Measurements from ENCODE around the gene LRCH1. TPM values are rescaled to one million over a fixed set of nuclear protein-coding genes. Genes with fewer than 3 reads are reported as not detected.

Gene LRCH1
- total RNA-seq, 1 experiment from 2014 or later, result 3.2 TPM

GRCh38 chr13:46562581-46562980 is 9.6 kb downstream of the LRCH1 start:
- no peak overlapping the region for H3K4me3 ChIP-seq (ENCODE audit: insufficient read depth, low read depth, low read length)
- H3K27me3 ChIP-seq (ENCODE audit: control insufficient read depth, insufficient read depth, low read length), result no peaks in the 10 kb centered on the region
- H3K36me3 ChIP-seq (replicated peaks; ENCODE audit: control insufficient read depth, insufficient read depth, low read length), result no peaks in the 10 kb centered on the region
- no peak for DNase-seq

- no peaks in the 10 kb centered on the region for H3K36me3 ChIP-seq (replicated peaks; ENCODE audit: control insufficient read depth, insufficient read depth, low read length)
- H3K27me3 ChIP-seq (ENCODE audit: control insufficient read depth, insufficient read depth, low read length), result no peaks in the 10 kb centered on the region
- no peak overlapping the region for H3K4me3 ChIP-seq (ENCODE audit: insufficient read depth, low read depth, low read length)
- DNase-seq, result no peak
These were observed 13.1 kb downstream of the LRCH1 start for GRCh38 chr13:46565808-46566750.

GRCh38 chr13:46567671-46568070 is 14.7 kb downstream of the LRCH1 start:
- no peaks in the 10 kb centered on the region for H3K27me3 ChIP-seq (ENCODE audit: control insufficient read depth, insufficient read depth, low read length)
- DNase-seq, result no peak
- no peaks in the 10 kb centered on the region for H3K36me3 ChIP-seq (replicated peaks; ENCODE audit: control insufficient read depth, insufficient read depth, low read length)
- no peak overlapping the region for H3K4me3 ChIP-seq (ENCODE audit: insufficient read depth, low read depth, low read length)

GRCh38 chr13:46569456-46569855 is 16.5 kb downstream of the LRCH1 start:
- DNase-seq, result no peak
- Histone ChIP-seq H3K4me3 (ENCODE audit: insufficient read depth, low read depth, low read length) (no peak overlapping the region), H3K36me3 (replicated peaks; ENCODE audit: control insufficient read depth, insufficient read depth, low read length) (no peaks in the 10 kb centered on the region), H3K27me3 (ENCODE audit: control insufficient read depth, insufficient read depth, low read length) (no peaks in the 10 kb centered on the region)

GRCh38 chr13:46570273-46570672 is 17.3 kb downstream of the LRCH1 start:
- Histone ChIP-seq H3K4me3 (ENCODE audit: insufficient read depth, low read depth, low read length) (no peak overlapping the region), H3K36me3 (replicated peaks; ENCODE audit: control insufficient read depth, insufficient read depth, low read length) (no peaks in the 10 kb centered on the region), H3K27me3 (ENCODE audit: control insufficient read depth, insufficient read depth, low read length) (no peaks in the 10 kb centered on the region)
- no peak for DNase-seq

DNA sequence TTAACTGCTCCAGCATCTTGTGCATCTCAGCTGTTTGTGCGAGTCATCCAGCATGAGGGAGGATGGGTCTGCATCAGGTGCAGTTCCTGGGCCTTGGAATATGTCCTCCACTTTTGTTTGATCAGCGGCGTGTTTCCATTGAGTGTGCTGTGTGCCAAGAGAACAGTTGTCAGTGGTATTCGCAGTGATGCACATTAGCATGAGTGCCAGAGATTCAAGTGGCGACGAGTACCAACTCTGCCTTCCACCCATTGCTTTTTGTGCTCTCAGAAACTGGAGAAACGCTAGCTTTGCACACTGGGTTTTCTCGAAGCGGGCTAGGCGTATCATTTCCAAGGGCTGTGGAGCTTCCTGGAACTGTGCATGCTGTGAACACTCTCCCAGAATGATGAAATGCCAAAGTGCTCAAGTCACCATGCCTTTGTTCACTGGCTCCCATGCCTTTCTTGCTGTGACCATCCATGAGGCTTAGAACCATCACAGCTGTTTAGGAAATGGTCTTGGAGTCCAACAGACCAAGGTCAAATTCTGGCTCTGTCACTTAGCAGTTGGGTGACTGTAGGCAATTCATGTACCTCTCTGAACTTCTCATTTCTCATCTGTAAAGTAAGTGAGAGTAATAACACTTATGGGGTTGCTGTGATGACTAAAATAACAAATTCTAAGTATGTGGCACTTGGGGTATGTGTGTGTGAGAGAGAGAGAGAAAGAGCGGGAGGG is 18.4 kb downstream of the LRCH1 start:
- Histone ChIP-seq H3K4me3 (ENCODE audit: insufficient read depth, low read depth, low read length) (no peak overlapping the region), H3K36me3 (replicated peaks; ENCODE audit: control insufficient read depth, insufficient read depth, low read length) (no peaks in the 10 kb centered on the region), H3K27me3 (ENCODE audit: control insufficient read depth, insufficient read depth, low read length) (no peaks in the 10 kb centered on the region)
- no peak for DNase-seq

- Histone ChIP-seq H3K4me3 (ENCODE audit: insufficient read depth, low read depth, low read length) (no peak overlapping the region), H3K27me3 (ENCODE audit: control insufficient read depth, insufficient read depth, low read length) (no peaks in the 10 kb centered on the region), H3K36me3 (replicated peaks; ENCODE audit: control insufficient read depth, insufficient read depth, low read length) (no peaks in the 10 kb centered on the region)
- DNase-seq, result no peak
These were observed 19.1 kb downstream of the LRCH1 start for GRCh38 chr13:46571909-46572595.

- no peak for DNase-seq
- no peaks in the 10 kb centered on the region for H3K36me3 ChIP-seq (replicated peaks; ENCODE audit: control insufficient read depth, insufficient read depth, low read length)
- no peak overlapping the region for H3K4me3 ChIP-seq (ENCODE audit: insufficient read depth, low read depth, low read length)
- H3K27me3 ChIP-seq (ENCODE audit: control insufficient read depth, insufficient read depth, low read length), result no peaks in the 10 kb centered on the region
These were observed 19.9 kb downstream of the LRCH1 start for GRCh38 chr13:46572752-46573431.

DNA sequence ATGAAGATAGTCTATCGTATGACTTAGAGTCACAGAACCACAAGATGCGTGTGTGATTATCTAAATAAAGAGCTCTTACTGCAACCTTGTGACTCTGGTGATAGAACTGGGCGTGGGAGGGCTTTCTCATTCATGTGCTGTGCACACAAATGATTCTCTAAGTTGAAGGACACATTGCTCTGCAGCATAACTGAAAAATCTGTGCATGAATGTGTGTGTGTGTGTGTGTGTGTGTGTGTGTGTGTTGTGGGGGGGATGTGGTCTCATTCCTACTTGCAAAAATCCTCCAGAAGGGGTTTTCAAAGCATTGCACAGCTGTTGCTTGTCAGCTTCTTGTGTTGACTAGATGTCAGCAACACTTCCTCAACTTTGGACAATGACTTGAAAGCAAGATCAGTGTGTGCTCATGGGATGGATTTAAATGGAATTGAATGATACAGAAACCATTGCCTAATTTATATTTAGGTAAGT is 22.4 kb downstream of the LRCH1 start:
- H3K4me3 ChIP-seq (ENCODE audit: insufficient read depth, low read depth, low read length), result no peak overlapping the region
- no peak for DNase-seq
- no peaks in the 10 kb centered on the region for H3K27me3 ChIP-seq (ENCODE audit: control insufficient read depth, insufficient read depth, low read length)
- no peaks in the 10 kb centered on the region for H3K36me3 ChIP-seq (replicated peaks; ENCODE audit: control insufficient read depth, insufficient read depth, low read length)

DNA sequence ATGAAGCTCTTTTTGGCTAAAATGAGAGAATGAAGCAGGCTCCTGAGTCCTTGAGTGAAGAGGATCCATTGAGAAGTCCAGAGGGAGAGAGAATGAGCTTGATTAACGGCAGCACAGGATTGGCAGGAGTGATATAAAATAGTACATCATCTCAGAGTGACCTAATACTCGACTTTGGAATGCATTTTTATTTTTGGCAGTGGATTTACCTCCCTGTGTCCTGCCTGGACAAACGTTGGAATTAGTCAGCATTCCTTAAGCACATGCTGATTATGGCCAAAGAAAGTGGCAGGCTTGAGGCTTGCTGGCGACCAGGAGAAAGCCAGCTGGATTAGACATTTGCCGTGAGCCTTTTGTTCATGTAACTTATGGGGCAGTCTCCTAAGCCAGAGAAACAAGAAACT is 22.9 kb downstream of the LRCH1 start:
- Histone ChIP-seq H3K36me3 (replicated peaks; ENCODE audit: control insufficient read depth, insufficient read depth, low read length) (no peaks in the 10 kb centered on the region), H3K4me3 (ENCODE audit: insufficient read depth, low read depth, low read length) (no peak overlapping the region), H3K27me3 (ENCODE audit: control insufficient read depth, insufficient read depth, low read length) (no peaks in the 10 kb centered on the region)
- DNase-seq, result no peak

DNA sequence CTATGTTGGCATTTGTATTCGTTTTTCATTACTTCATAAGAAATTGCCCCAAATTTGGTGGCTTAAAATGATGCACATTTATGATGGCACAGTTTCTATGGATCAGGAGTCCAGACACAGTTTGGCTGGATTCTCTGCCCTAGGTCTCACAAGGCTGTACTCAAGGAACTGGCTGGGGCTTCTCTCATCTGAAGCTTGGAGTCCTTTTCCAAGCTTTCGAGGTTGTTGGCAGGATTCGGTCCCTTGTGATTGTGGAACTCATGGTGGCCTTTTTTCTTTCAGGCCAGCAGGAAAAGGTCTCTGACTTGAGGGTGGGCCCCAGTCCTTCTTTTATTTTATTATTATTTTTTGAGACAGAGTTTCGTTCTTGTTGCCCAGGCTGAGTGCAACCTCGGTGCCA is 23.8 kb downstream of the LRCH1 start:
- no peak for DNase-seq
- Histone ChIP-seq H3K27me3 (ENCODE audit: control insufficient read depth, insufficient read depth, low read length) (no peaks in the 10 kb centered on the region), H3K4me3 (ENCODE audit: insufficient read depth, low read depth, low read length) (no peak overlapping the region), H3K36me3 (replicated peaks; ENCODE audit: control insufficient read depth, insufficient read depth, low read length) (no peaks in the 10 kb centered on the region)

- Histone ChIP-seq H3K4me3 (ENCODE audit: insufficient read depth, low read depth, low read length) (no peak overlapping the region), H3K36me3 (replicated peaks; ENCODE audit: control insufficient read depth, insufficient read depth, low read length) (no peaks in the 10 kb centered on the region), H3K27me3 (ENCODE audit: control insufficient read depth, insufficient read depth, low read length) (no peaks in the 10 kb centered on the region)
- no peak for DNase-seq
These were observed 25.0 kb downstream of the LRCH1 start for GRCh38 chr13:46577696-46578589.

DNA sequence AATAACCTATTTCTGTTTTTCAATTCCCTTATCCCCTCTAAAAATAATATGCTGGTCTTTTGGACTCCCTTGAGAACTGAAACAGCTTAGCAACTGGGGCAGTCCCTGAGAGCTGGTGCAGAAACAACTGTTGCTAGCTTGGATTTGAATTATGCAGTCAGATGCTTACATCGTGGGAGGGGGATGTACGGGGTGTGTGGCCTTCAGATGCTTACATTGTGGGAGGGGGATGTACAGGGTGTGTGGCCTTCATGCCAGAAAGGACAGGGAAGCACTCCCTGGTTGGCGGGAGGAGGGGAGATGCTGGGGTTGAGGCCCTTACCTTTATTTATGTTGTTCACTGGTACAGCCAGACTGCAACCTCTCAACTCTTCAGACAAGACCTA is 25.6 kb downstream of the LRCH1 start:
- H3K27me3 ChIP-seq (ENCODE audit: control insufficient read depth, insufficient read depth, low read length), result no peaks in the 10 kb centered on the region
- no peak overlapping the region for H3K4me3 ChIP-seq (ENCODE audit: insufficient read depth, low read depth, low read length)
- no peaks in the 10 kb centered on the region for H3K36me3 ChIP-seq (replicated peaks; ENCODE audit: control insufficient read depth, insufficient read depth, low read length)
- no peak for DNase-seq

Data from H7 (cell line).